Sigmoid colon (tissue), 4 donors: ENCODE measurements around the gene OPN4.

Source experiments
- CTCF ChIP-seq, 4 experiments: fragments of 450-650 bp in 3 of 4; fragments of 200-600 bp in 1 of 4; IDR thresholded peaks; one replicate each; pipeline ENCODE4 v1.5.1; 2016 to 2019; ENCODE audit warnings: antibody characterized with exemption in 4 of 4, mild to moderate bottlenecking in 3 of 4, moderate library complexity in 2 of 4
- EP300 ChIP-seq, 4 donors: sonication (generic); formaldehyde crosslinking; IDR thresholded peaks; one replicate each; pipeline ENCODE4 v1.6.1; 2017; ENCODE audit warnings: antibody characterized with exemption in 4 of 4

- TF ChIP-seq CTCF (IDR thresholded peaks at IDR 0.05), result no peak
- no peak for TF ChIP-seq EP300 (IDR thresholded peaks at IDR 0.05)
These were observed 36.3 kb downstream of the OPN4 start for GRCh38 chr10:86690657-86691084.
